Prostate gland (tissue), 2 donors: Measurements from ENCODE around the gene RFPL4A. TPM values are rescaled to one million over a fixed set of nuclear protein-coding genes. Genes with fewer than 3 reads are reported as not detected.
"Not testable (repeated sequence)": the region's sequence is repeated elsewhere in the genome, so short reads cannot be mapped to it uniquely, and the experiment has no call there.

Experiments
- DNase-seq: peaks from one replicate; pipeline ENCODE4 v3.0.0-alpha.2; 2019; ENCODE audit warnings: low spot score
- H3K27ac ChIP-seq, 2 donors: fragments of 200-600 bp; sonication (generic); 2 replicates each; pipeline ENCODE4 v1.5.1; 2017 to 2019
- H3K27me3 ChIP-seq: fragments of 200-600 bp; sonication (generic); replicated peaks from 2 replicates; pipeline ENCODE4 v1.5.1; 2019; ENCODE audit not compliant: insufficient read depth
- H3K36me3 ChIP-seq, 2 donors: fragments of 200-600 bp; sonication (generic); 1 replicate in 1 of 2; 2 replicates in 1 of 2; pipeline versions ENCODE4 v1.5.1 to v1.8.1; 2017 to 2019
- H3K4me1 ChIP-seq: fragments of 200-600 bp; sonication (generic); replicated peaks from 2 replicates; pipeline ENCODE4 v1.5.1; 2019
- H3K4me3 ChIP-seq, 2 donors: fragments of 200-600 bp; sonication (generic); 2 replicates each; pipeline ENCODE4 v1.5.1; 2017 to 2019
- H3K9me3 ChIP-seq: fragments of 200-600 bp; sonication (generic); 2 replicates; pipeline ENCODE4 v1.5.1; 2017
- CTCF ChIP-seq, 4 experiments: fragments of 200-600 bp in 2 of 4; fragments of 450-650 bp in 2 of 4; sonication (generic) in 2 of 4; IDR thresholded peaks; 1 replicate in 3 of 4; 2 replicates in 1 of 4; pipeline ENCODE4 v1.5.1; 2016 to 2019; ENCODE audit warnings: antibody characterized with exemption in 4 of 4, mild to moderate bottlenecking in 2 of 4, moderate library complexity in 2 of 4
- POLR2A ChIP-seq: fragments of 450-650 bp; IDR thresholded peaks from one replicate; pipeline ENCODE4 v1.6.1; 2016; ENCODE audit warnings: antibody characterized with exemption, mild to moderate bottlenecking
- POLR2AphosphoS5 ChIP-seq: sonication (generic); formaldehyde crosslinking; IDR thresholded peaks from one replicate; pipeline ENCODE4 v1.6.1; 2017; ENCODE audit warnings: antibody characterized with exemption
- WGBS: methylation state at CpG from one replicate; pipeline ENCODE4 v1.1.5; 2018; 5-methylcytosine and 5-hydroxymethylcytosine counted together
- intact Hi-C: fragments of 100-400 bp; cut with DNase I; formaldehyde crosslinking; loops from one replicate; pipeline ENCODE4 v1.14.2; 2022
- total RNA-seq, 2 donors: library from RNA; depleted of rRNA; stranded (reverse); fragments of >200 nt; gene quantifications; one replicate each; pipeline ENCODE4 v1.1.0, GENCODE V29; 2016

Gene RFPL4A
- total RNA-seq: under 1 TPM in 1 of 2 donors, not detected in 1; 0.80 TPM

- DNase-seq, H3K27me3 ChIP-seq, H3K4me1 ChIP-seq, H3K27ac ChIP-seq, H3K36me3 ChIP-seq, H3K4me3 ChIP-seq, H3K9me3 ChIP-seq, intact Hi-C loops: not testable (repeated sequence)
- 81% methylated on average over 3 of the region's 3 CpGs for WGBS
Measured at GRCh38 chr19:55758797-55759196, at the start of gene RFPL4A. RFPL4A (plus strand) TSS chr19:55759097; CDS start chr19:55761801, 2,704 bp downstream.

- WGBS: 66% methylated on average over 18 of the region's 18 CpGs
- Histone ChIP-seq H3K36me3 (no peaks in the 10 kb centered on the region), H3K27me3 (no peaks in the 10 kb centered on the region), H3K9me3 (no peaks in the 10 kb centered on the region), H3K4me1 (no peaks in the 10 kb centered on the region), H3K4me3 (no peak overlapping the region), H3K27ac (no peak overlapping the region)
- TF ChIP-seq CTCF (IDR thresholded peaks at IDR 0.05): no peak
- TF ChIP-seq POLR2AphosphoS5: no peak
- TF ChIP-seq POLR2A: no peak
- no peak for DNase-seq
- intact Hi-C loops: no loop called here
Measured at GRCh38 chr19:55711719-55712118, 47.2 kb upstream of the RFPL4A start.

- Histone ChIP-seq H3K27me3 (no peaks in the 10 kb centered on the region), H3K4me1 (no peaks in the 10 kb centered on the region), H3K9me3 (no peaks in the 10 kb centered on the region), H3K36me3 (no peaks in the 10 kb centered on the region), H3K27ac (no peak overlapping the region), H3K4me3 (no peak overlapping the region)
- no peak for TF ChIP-seq POLR2A
- intact Hi-C loops: no loop called here
- DNase-seq: no peak
- WGBS: 83% methylated on average over 2 of the region's 3 CpGs
Measured at GRCh38 chr19:55712804-55713631, 45.9 kb upstream of the RFPL4A start.

- TF ChIP-seq CTCF (IDR thresholded peaks at IDR 0.05) (no peak), POLR2A (no peak), POLR2AphosphoS5 (no peak)
- Histone ChIP-seq H3K27me3 (no peaks in the 10 kb centered on the region), H3K36me3 (no peaks in the 10 kb centered on the region), H3K4me1 (no peaks in the 10 kb centered on the region), H3K4me3 (no peak overlapping the region), H3K9me3 (no peaks in the 10 kb centered on the region), H3K27ac (no peak overlapping the region)
- intact Hi-C loops: no loop called here
- WGBS: 85% methylated on average over 15 of the region's 15 CpGs
- no peak for DNase-seq
Measured at GRCh38 chr19:55716531-55716930, 42.4 kb upstream of the RFPL4A start.

GRCh38 chr19:55717251-55717650 lies 41.6 kb upstream of the RFPL4A start:
- no peak overlapping the region for H3K27ac ChIP-seq
- no peak overlapping the region for H3K4me3 ChIP-seq
- DNase-seq: no peak
- 65% methylated on average over 11 of the region's 11 CpGs for WGBS
- TF ChIP-seq CTCF (IDR thresholded peaks at IDR 0.05): no peak
- TF ChIP-seq POLR2AphosphoS5: no peak
- no peak for TF ChIP-seq POLR2A
- intact Hi-C loops: no loop called here
- no peaks in the 10 kb centered on the region for H3K9me3 ChIP-seq
- no peaks in the 10 kb centered on the region for H3K36me3 ChIP-seq
- no peaks in the 10 kb centered on the region for H3K27me3 ChIP-seq
- no peaks in the 10 kb centered on the region for H3K4me1 ChIP-seq

- H3K4me3 ChIP-seq, H3K9me3 ChIP-seq, DNase-seq, H3K4me1 ChIP-seq, H3K27ac ChIP-seq, intact Hi-C loops, H3K27me3 ChIP-seq, H3K36me3 ChIP-seq: not testable (repeated sequence)
- 17% methylated on average over 13 of the region's 13 CpGs for WGBS
Measured at GRCh38 chr19:55717879-55718711, 40.8 kb upstream of the RFPL4A start.
